ENCODE results near the gene PAK1. TPM values are rescaled to one million over a fixed set of nuclear protein-coding genes. Genes with fewer than 3 reads are reported as not detected.

Gene PAK1
- total and polyA plus RNA-seq, 9 of the 15 experiments (the other 6 are each of a cell fraction or from before 2014, with no cell fraction given): 0.52 to 11.7 (median 1.9) TPM

DNA sequence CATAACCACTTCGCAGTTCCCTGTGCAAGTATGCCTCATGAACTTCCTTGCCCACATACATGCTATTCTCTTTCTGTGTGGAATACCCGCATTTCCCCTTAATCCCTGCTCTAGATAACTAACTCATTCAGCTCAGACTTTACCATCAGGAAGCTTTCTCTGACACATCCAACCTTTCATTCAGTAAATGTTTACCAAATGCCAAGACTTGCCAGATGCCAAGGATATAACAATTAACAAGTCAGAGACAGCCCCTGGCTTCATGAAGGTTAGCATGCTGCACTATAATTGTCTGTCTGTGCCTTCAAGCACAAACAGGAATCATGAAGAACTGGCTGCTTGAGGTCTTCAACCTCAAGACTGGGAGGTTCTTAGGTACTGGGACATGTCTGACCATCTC, 101.2 kb downstream of the PAK1 start (continued):
- no peak for TF ChIP-seq RBM22 (IDR thresholded peaks at IDR 0.05; ENCODE audit: low read depth, low read length, poor library complexity, severe bottlenecking)
- TF ChIP-seq HMGN3 (IDR thresholded peaks at IDR 0.05; ENCODE audit: borderline replicate concordance, extremely low read depth, insufficient read length, low read depth, low read length): no peak
- TF ChIP-seq ZFPM2 (CRISPR knock-in tag; IDR thresholded peaks at IDR 0.05): no peak
- TF ChIP-seq ZBTB17 (CRISPR knock-in tag; IDR thresholded peaks at IDR 0.05): no peak

DNA sequence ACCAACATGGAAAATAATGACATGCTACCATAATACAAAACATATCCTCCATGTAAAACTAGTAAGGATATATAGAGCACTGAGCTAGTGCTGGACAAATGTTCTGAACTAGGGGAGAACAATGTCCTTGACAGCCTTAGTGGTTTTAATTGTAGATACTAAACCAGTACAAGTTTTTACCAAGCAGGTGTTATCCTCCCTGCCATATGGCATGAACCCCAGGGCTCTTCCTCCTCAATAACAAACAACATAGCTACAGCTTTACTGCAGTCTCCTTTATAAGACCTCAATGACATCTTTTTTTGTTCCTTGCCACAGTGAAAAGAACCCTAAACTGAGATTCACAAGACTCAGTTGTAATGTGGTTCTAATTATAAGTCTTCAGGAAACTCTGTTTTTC, 102.2 kb downstream of the PAK1 start:
- Histone ChIP-seq H3K9me3 (replicated peaks; ENCODE audit: control insufficient read depth, insufficient read depth, low read depth, low read length) (no peaks in the 10 kb centered on the region), H3K27ac (ENCODE audit: extremely low read depth, low read depth, low read length) (no peak overlapping the region), H3K4me2 (ENCODE audit: insufficient read depth, low read length) (no peak overlapping the region), H2AFZ (ENCODE audit: low read depth, low read length) (no peak overlapping the region), H3K27me3 (ENCODE audit: control insufficient read depth in 2 of 2, insufficient read depth in 2 of 2, low read length in 2 of 2) (no peaks in the 10 kb centered on the region; a peak in 1 of 5 replicates), H3K9me1 (ENCODE audit: control insufficient read depth, insufficient read depth, low read length) (no peaks in the 10 kb centered on the region), H3K79me2 (ENCODE audit: control insufficient read depth, insufficient read depth, low read length) (no peaks in the 10 kb centered on the region), H4K20me1 (replicated peaks; ENCODE audit: control insufficient read depth, insufficient read depth, low read length) (no peaks in the 10 kb centered on the region), H3K36me3 (ENCODE audit: control insufficient read depth, insufficient read depth, low read length) (no peaks in the 10 kb centered on the region), H3K9ac (ENCODE audit: insufficient read depth in 1 of 2, low read depth in 2 of 2, low read length in 2 of 2) (no peak overlapping the region), H3K4me3 (no peak overlapping the region), H3K4me1 (replicated peaks in 1 of 2; ENCODE audit: control insufficient read depth in 2 of 2, insufficient read depth in 2 of 2, low read length in 2 of 2) (no peaks in the 10 kb centered on the region)
- ChIA-PET CTCF (ENCODE audit: low intra/inter-chr PET ratio) (no interaction called here), POLR2A (interaction anchor here (0.8 kb wide), 1 partner anchor 51 kb away, joined by 3 read pairs; no protein-coding TSS in a partner anchor)
- in situ Hi-C loops (cut with MboI): no loop called here
- intact Hi-C loops (cut with micrococcal nuclease): loop anchor here (10.0 kb wide), 1 partner anchor 177 kb away; no protein-coding TSS in a partner anchor
- FAIRE-seq (no peak), DNase-seq (ENCODE audit: extremely low read depth in 1 of 4, low spot score in 3 of 4) (no peak), ATAC-seq (no peak)
- BruUV-seq (replicated peaks): no TSS peak
- TF ChIP-seq TCFL5 (CRISPR knock-in tag; conservative IDR thresholded peaks at IDR 0.05) (no peak), ZBTB40 (IDR thresholded peaks at IDR 0.05) (no peak), ZBTB40 (CRISPR knock-in tag; IDR thresholded peaks at IDR 0.05) (no peak), E2F1 (CRISPR knock-in tag; IDR thresholded peaks at IDR 0.05) (no peak), YY1 (IDR thresholded peaks at IDR 0.05; ENCODE audit: borderline replicate concordance in 1 of 3, control insufficient read depth in 1 of 3, extremely low read depth in 1 of 3, insufficient read depth in 3 of 3, insufficient read length in 1 of 3, insufficient replicate concordance in 2 of 3, low read depth in 1 of 3, low read length in 2 of 3) (no peak)
